ENCODE measurements around the gene PIK3CG. TPM values are rescaled to one million over a fixed set of nuclear protein-coding genes. Genes with fewer than 3 reads are reported as not detected.
A peak's percentile ranks its signal among the peaks of the same experiment; 100 is the strongest.
"Not testable (repeated sequence)": the region's sequence is repeated elsewhere in the genome, so short reads cannot be mapped to it uniquely, and the experiment has no call there.

Gene PIK3CG
- total RNA-seq, 2 donors from 2014 or later: 2.3 TPM

GRCh38 chr7:106952658-106953231, 87.7 kb downstream of the PIK3CG start:
- no peaks in the 10 kb centered on the region for H3K9me3 ChIP-seq
- no peaks in the 10 kb centered on the region for H3K27me3 ChIP-seq
- H3K9ac ChIP-seq (ENCODE audit: low read depth in 2 of 2, low read length in 2 of 2): no peak overlapping the region
- TF ChIP-seq, protein P1, sequence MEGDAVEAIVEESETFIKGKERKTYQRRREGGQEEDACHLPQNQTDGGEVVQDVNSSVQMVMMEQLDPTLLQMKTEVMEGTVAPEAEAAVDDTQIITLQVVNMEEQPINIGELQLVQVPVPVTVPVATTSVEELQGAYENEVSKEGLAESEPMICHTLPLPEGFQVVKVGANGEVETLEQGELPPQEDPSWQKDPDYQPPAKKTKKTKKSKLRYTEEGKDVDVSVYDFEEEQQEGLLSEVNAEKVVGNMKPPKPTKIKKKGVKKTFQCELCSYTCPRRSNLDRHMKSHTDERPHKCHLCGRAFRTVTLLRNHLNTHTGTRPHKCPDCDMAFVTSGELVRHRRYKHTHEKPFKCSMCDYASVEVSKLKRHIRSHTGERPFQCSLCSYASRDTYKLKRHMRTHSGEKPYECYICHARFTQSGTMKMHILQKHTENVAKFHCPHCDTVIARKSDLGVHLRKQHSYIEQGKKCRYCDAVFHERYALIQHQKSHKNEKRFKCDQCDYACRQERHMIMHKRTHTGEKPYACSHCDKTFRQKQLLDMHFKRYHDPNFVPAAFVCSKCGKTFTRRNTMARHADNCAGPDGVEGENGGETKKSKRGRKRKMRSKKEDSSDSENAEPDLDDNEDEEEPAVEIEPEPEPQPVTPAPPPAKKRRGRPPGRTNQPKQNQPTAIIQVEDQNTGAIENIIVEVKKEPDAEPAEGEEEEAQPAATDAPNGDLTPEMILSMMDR (IDR thresholded peaks at IDR 0.05): no peak
- H3K4me3 ChIP-seq: no peak overlapping the region
- H3K4me1 ChIP-seq: no peaks in the 10 kb centered on the region
- H3K27ac ChIP-seq: no peak overlapping the region
- intact Hi-C loops (cut with DNase I): no loop called here
- DNase-seq: peak; percentile 21
- no peaks in the 10 kb centered on the region for H3K36me3 ChIP-seq

DNA sequence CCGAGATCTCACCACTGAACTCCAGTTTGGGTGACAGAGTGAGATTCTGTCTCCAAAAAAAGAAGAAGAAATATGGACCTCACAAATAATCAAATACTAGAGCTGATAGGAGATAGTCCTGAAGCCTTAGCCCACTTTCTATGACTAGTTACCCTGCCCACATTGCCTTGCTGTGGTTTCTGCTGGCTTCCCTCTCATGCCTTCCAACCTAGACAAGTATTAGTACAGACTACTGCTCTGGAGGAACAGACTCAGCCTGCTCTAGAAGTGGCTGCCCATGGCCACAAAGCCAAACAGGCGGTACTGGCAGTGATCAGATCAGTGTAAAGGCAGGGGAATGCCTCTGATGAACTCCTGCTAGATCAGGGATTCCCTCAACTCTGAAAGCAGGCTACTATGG, 89.8 kb downstream of the PIK3CG start:
- H3K9me3 ChIP-seq: no peaks in the 10 kb centered on the region
- intact Hi-C loops (cut with DNase I): no loop called here

DNA sequence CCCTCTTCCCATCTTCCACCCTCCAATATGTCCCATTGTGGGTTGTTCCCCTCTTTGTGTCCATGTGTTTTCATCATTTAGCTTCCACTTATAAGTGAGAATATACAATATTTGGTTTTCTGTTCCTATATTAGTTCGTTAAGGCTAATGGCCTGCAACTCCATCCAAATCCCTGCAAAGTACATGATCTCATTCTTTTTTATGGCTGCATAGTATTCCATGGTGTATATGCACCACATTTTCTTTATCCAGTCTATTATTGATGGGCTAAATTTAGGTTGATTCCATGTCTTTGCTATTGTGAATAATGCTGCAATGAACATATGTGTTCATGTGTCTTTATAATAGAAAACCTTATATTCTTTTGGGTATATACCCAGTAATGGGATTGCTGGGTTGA, 90.8 kb downstream of the PIK3CG start:
- intact Hi-C loops (cut with DNase I): not testable (repeated sequence)

More for the DNA sequence above, 89.8 kb downstream of the PIK3CG start:
- no peak for DNase-seq
- Histone ChIP-seq H3K36me3 (no peaks in the 10 kb centered on the region), H3K9ac (ENCODE audit: low read depth in 2 of 2, low read length in 2 of 2) (no peak overlapping the region), H3K27me3 (no peaks in the 10 kb centered on the region), H3K4me1 (no peaks in the 10 kb centered on the region), H3K4me3 (no peak overlapping the region), H3K27ac (no peak overlapping the region)
- TF ChIP-seq, protein P1 (IDR thresholded peaks at IDR 0.05): no peak

More for the DNA sequence above, 90.8 kb downstream of the PIK3CG start:
- not testable (repeated sequence) for H3K9ac ChIP-seq (ENCODE audit: low read depth in 2 of 2, low read length in 2 of 2); H3K36me3 ChIP-seq; H3K4me3 ChIP-seq; H3K4me1 ChIP-seq; H3K27me3 ChIP-seq; H3K27ac ChIP-seq; H3K9me3 ChIP-seq; DNase-seq

Other genes starting within 250 kb of the PIK3CG start
- gene CCDC71L, start 204.1 kb upstream of the PIK3CG start, total RNA-seq: 10 to 100 TPM; 21.3 to 21.6 TPM
- gene PRKAR2B, start 179.4 kb downstream of the PIK3CG start, total RNA-seq: 10 to 100 TPM in 1 of 2 donors, 1 to 10 TPM in 1; 9.3 to 11.7 TPM

Measured in colonic mucosa (tissue), 4 donors.